GM10847 (cell line): ENCODE results near the gene TBC1D2B.

ENCODE experiments used
- POLR2A ChIP-seq: IDR thresholded peaks from 2 replicates; pipeline ENCODE4 v1.6.1; 2011; ENCODE audit not compliant: insufficient read length; ENCODE audit errors: extremely low read depth

TBC1D2B gene

DNA sequence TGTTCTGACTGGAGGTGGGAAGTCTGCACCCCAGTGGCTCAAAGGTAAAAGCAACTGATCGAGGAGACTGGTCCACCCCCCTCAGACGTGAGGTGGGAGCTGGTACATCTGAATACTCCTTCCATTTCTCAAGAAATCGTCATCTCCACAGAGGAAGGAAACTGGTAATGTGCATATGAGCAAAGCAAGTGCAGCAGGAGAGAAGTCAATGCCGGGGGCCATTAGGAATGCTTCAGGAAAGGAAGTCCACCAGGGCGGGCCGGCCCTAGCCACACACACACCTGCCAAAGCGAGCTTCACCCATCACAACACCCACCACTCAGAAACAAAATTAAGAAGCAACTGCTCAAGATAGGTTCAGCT is 8.5 kb downstream of the TBC1D2B start:
- TF ChIP-seq POLR2A: no peak

DNA sequence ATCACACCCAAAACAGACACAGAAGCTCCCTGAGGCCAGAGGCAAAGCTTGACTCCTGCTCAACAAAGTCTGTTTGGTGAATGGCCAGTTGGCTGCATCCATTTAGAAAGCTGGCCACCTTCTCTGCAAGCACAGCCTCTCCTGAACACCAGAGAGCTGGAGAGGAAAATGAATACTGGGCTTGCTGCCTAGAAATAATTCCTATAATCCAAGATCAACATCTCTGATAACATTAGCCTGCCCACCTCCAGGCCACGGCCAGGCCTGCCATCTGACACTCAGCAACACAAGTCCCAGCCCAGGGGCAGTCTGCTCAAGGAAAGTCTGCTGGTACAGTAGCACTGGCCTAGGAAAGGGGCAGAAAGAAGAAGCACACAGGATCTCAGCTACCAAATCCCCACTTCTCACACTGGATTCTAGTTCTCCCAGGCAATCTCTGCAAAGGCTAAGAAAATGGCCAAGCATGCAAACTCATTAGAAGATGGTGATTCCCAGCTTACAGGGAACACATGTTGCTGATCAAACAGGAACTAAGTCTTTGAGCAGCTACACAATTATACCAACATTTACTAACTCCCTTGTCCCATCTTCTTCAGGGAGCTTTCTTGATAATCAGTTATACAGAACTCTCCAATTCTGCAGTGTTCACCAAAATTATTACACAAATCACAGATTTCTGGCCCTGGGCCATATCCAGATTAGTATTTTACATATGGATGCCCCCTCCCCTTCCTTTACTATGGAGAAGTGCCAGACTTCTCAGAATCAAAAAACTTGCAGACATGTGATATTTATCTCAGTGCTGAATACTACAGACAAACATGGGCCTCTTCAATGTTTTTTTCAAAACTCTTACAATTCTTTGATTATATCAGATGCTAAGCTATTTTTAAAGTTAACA is 9.9 kb downstream of the TBC1D2B start:
- no peak for TF ChIP-seq POLR2A

DNA sequence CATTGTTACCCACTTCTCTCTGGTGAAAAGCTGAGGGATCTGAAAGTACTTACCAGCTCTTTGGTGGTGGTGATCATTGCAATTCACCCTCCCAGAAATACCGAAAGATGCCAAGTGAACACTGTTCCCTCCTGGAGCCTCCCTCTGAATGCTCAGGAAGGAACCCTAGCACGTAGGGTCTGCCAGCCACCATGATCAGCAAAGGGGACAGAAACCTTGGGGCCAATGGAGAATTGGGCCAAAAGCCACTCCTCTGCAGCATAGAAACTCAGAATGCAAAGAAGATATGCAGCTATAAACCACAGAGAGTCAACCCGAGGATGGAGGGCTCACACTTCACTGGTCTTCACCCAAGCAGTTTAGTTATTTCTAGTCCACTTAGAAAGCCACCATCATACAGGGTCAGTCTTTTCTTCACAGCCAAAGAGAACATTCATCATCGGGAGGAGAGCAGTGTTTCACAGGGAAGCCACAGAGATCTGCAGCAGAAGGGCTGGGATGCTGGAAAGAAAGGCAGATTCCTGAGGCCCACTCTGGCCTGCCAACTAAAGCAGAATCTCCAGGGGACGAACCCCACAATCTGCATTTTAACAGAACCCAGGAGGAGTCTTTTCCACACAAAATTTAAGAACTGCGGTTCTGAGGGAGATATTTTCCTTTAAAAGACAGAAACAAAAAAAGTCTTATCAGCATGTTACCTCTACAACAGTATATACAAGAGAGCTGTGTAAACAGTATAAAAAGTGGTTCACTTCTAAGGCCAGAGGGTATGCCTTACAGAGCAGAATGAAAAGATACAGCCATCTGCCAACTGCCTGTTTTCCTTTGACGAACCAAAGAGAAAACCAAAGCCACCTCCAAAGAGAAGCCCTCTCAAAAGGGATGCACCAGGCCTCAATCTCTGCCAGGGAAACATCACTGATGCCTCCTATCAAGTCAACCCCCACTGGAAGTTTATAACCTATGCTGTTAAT is 11.3 kb downstream of the TBC1D2B start:
- TF ChIP-seq POLR2A: no peak

DNA sequence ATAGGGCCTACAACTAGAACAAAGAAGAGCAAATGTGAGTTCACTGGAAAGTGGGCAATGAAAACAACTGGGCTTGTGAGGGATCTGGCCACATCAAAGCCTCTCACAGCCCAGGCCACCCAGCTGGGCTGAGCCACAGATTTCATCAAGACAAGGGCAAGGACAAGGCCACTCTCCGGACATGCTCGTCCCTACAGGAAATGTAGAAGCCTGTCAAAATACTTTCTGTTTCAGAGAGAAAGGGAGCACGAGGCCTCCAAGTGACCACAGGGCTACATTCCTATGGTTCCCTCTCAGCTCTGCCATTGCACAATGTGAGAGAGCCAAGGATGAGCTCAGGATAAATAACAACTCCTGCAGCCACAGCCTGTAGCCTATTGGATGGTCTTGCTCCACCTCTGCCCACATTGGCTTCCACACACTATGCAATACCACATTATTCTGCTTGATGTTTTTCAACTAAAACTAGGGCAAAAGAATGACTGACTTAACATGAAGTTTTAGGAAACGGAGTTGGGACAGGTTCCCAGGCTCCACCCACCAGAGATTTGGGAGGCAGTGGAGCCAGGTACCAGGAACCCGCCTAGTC is 12.1 kb downstream of the TBC1D2B start:
- TF ChIP-seq POLR2A: no peak

DNA sequence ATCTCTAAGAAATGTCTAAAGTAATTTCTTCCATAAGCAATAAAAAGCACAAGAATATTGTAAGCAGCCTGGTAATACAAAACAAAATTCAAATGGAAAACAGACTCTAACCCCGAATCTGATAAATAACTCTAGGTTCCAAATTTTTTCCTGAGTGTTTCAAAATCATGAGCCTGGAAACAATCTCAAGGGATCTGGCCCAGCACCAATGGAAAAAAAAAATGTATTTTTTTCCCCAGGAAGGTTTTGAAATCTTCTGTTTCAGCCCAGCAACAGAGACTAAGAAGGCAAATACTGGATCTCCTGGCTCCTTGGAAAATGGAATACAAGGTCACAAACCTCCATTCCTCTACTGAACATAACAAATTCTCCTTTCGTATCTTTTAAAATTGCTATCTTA is 13.0 kb downstream of the TBC1D2B start:
- no peak for TF ChIP-seq POLR2A

DNA sequence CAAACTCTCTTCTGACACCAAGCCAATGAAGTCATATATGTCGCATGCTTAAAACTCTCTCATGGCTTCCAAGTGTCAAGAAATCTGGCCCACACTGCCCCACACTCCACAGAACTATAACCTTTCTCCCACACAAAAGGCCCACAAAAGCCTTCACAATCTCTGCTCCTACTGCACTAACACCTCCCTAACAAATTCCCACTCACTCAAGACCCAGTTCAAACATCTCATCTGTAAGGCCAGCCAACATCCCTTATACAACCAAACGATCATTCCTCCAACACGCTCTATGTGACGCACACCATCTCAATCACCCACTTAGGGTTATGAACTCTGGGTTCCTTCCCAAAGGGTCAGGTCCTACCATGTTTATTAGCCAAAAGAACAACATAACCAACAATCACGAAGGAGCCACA is 13.5 kb downstream of the TBC1D2B start:
- TF ChIP-seq POLR2A: no peak

DNA sequence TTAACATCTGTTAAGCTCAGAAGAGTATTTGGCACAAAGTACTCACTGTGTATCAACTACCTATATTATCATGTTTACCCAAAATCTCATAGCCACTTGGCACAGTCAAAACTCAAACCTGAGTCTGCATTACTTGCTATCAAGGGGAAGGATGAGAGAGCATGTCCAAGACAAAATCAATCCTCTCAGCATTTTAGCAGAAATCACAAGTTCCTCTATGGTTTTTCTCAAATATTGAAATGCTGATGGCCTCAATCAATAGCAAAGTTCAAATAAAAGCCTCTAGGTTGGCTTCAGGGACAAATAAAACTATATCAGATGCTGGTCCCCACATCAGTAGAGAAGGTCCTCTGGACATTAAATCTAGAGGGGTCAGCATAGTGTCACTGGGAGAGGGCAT is 14.3 kb downstream of the TBC1D2B start:
- TF ChIP-seq POLR2A: no peak

DNA sequence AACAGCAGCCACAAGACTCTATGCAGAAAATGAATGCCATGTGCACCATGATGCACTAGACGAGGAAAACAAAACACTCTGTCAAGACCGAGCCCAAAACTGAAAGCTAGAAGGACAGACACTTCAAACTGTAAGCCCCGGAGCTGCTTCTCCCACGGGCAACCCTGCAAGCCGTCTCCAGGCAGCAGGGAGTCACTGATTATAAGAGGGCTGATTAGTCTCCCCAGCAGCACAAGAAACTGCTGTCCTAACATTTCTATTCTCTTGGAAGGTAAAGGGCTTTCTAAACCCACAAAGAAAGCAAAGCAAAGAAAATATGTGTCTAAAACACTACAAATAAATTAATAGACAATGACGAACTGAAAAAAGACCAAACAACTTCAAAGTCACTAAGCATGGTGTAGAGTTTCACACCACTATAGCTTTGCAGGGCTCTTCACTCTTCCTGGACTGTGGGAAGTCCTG is 15.5 kb downstream of the TBC1D2B start:
- TF ChIP-seq POLR2A: no peak

DNA sequence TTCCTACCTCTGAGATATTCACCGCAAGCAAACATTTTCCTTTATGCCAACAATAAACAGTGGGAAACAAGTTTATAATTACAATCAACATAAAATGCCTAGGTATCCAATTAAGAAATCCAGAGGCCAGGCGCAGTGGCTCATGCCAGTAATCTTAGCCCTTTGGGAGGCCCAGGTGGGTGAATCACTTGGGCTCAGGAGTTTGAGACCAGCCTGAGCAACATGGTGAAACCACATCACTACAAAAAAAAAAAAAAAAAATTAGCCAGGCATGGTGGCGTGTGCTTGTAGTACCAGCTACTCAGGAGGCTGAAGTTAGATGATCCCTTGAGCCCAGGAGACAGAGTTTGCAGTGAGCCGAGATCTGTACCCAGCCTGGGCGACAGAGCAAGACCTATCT is 17.3 kb downstream of the TBC1D2B start:
- TF ChIP-seq POLR2A: no peak

DNA sequence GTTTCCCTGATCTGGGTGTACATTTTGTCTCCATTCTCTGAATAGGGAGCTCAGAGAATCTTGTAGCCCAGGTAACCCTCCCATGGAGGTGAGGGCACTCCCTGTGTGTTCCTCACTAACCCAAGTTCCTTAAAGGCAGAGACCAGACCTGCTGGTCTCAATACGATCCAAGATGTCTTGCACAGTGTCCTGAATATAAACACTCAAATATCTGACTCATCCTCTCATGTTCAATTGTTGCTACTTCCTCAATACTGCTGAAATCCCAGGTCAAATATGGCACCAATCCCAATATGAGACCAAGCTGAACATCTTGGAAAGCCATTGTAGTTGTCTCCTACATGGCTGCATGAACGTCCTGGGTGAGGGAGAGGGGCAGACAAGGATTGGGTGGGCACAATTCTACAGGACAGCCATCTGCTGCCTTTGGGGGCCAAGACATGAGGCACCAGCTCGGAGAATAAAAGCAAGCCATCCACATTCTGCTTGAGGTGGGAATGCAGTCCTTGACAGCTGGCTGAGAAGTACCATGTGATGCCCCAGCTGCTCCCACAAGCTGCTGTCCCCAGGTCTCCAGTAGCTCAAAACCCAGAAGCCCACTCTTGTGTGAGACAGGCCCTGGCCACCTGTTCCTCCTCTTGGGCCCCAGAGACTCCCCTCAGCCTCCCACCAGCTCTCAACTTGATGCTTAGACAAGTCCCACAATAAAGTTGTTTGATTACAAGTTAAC is 18.2 kb downstream of the TBC1D2B start:
- no peak for TF ChIP-seq POLR2A

DNA sequence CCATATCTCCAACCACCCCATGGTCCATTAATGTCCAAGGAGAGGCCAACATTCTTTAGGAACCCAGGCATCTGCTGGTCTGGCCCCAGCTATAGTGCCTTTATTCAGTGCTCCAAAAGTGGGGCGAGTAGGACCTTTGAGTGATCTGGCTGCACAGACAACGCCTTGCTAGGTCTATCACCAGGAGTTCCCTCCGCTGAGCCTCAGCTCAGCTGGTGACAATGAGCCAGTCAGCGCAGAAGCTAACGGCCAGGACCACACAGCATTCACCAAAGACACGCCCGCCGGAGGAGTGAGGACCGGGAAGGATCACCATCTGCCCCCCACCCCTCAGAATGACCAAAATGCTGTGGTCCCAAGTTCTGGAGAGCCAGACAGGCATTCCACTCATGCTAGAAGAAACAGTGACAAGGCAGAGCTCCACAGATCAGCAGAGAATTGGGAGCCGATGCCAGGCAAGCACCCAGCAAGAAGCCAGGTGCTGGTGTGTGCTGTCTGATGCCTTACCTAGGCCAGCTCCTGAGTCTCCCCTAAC is 19.0 kb downstream of the TBC1D2B start:
- no peak for TF ChIP-seq POLR2A

DNA sequence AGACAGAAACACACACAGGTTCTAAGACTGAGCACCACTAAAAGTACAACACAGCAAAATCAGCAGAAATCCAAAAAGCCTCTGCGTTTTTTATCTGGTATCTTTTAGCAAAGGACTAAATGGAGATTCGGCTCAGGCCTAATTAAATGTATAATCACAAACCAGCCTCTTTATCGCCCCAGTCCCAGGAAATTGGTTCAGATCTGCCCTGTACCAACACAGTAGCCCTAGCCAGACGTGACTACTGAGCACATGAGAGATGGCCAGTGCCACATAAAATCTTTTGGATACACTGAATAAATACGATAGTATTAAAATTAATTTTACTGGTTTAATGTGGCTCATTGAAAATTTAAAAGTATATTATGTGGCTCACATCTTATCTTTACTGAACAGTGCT is 19.7 kb downstream of the TBC1D2B start:
- TF ChIP-seq POLR2A: no peak

DNA sequence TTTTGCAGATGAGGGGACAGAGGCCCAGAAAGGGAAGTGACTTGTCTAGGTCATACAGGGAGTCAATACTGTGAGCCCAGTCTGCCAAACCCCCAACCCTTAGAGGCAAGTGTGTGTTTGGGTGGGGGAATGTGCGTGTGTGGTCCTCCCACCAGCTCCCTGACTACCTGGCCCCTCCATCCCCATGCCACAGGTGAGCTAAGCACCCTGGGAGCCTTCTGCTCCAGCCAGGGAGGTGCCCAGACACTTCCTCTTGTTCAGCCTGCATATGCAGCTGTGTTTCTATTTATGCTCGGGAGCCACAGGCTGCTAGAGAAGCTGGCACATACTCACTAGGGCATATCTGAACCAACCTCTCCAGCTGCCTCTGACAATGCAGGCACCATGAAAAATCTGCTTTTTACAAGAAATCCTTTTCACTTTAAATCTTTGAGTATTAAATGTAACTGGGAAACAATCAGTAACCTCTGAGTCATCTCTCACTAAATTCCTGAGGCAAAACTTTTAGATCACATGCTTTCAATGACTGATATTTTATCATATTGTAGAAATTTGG is 20.7 kb downstream of the TBC1D2B start:
- no peak for TF ChIP-seq POLR2A
